ENCODE data around the gene FDPS. TPM values are rescaled to one million over a fixed set of nuclear protein-coding genes. Genes with fewer than 3 reads are reported as not detected.

The FDPS gene
- total and polyA plus RNA-seq, 2 donors (not counting 3 experiments of a cell fraction or from before 2014, with no cell fraction given): 630 to 646 TPM

GRCh38 chr1:155329980-155330598 is 21.4 kb downstream of the FDPS start:
- intact Hi-C loops (cut with micrococcal nuclease): no loop called here
- POLR2A ChIA-PET: interaction anchor here (0.7 kb wide), 1 partner anchor 10 kb away, joined by 10 read pairs; the partner anchor contains the start of gene RUSC1

More at GRCh38 chr1:155329980-155330598, 21.4 kb downstream of the FDPS start:
- H4K20me1 ChIP-seq (replicated peaks; ENCODE audit: control insufficient read depth, extremely low read depth, insufficient read depth, low read length): no peaks in the 10 kb centered on the region
- no peak overlapping the region for H3K27ac ChIP-seq (ENCODE audit: insufficient read depth, low read depth, low read length)
- no peaks in the 10 kb centered on the region for H3K9me3 ChIP-seq (replicated peaks; ENCODE audit: control insufficient read depth, insufficient read depth, low read length)
- no peak for TF ChIP-seq EZH2 (IDR thresholded peaks at IDR 0.05; ENCODE audit: borderline replicate concordance, low read depth, low read length, severe bottlenecking)
- no peak for TF ChIP-seq GATA2 (IDR thresholded peaks at IDR 0.05; ENCODE audit: insufficient read depth, insufficient read length, low read depth, low read length)
- no peak for TF ChIP-seq MYC (IDR thresholded peaks at IDR 0.05; ENCODE audit: low read depth, low read length)
- TF ChIP-seq, protein P1, sequence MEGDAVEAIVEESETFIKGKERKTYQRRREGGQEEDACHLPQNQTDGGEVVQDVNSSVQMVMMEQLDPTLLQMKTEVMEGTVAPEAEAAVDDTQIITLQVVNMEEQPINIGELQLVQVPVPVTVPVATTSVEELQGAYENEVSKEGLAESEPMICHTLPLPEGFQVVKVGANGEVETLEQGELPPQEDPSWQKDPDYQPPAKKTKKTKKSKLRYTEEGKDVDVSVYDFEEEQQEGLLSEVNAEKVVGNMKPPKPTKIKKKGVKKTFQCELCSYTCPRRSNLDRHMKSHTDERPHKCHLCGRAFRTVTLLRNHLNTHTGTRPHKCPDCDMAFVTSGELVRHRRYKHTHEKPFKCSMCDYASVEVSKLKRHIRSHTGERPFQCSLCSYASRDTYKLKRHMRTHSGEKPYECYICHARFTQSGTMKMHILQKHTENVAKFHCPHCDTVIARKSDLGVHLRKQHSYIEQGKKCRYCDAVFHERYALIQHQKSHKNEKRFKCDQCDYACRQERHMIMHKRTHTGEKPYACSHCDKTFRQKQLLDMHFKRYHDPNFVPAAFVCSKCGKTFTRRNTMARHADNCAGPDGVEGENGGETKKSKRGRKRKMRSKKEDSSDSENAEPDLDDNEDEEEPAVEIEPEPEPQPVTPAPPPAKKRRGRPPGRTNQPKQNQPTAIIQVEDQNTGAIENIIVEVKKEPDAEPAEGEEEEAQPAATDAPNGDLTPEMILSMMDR (IDR thresholded peaks at IDR 0.05; ENCODE audit: extremely low read depth in 1 of 2, insufficient read depth in 1 of 2, low read depth in 1 of 2, low read length in 2 of 2): no peak
- TF ChIP-seq FOS (IDR thresholded peaks at IDR 0.05; ENCODE audit: borderline replicate concordance, insufficient read depth, low read length): no peak
- TF ChIP-seq JUN (IDR thresholded peaks at IDR 0.05; ENCODE audit: borderline replicate concordance, insufficient read depth, insufficient read length, low read depth): no peak
- TF ChIP-seq POLR2AphosphoS5 (IDR thresholded peaks at IDR 0.05; ENCODE audit: insufficient read depth, low read depth, low read length): no peak
- no peaks in the 10 kb centered on the region for H3K27me3 ChIP-seq (ENCODE audit: control insufficient read depth in 2 of 2, insufficient read depth in 2 of 2, low read length in 2 of 2)
- H3K4me1 ChIP-seq (ENCODE audit: control insufficient read depth, extremely low read depth, insufficient read depth, low read length): peaks cover 7% of the 10 kb centered on the region
- FAIRE-seq: no peak
- dilution Hi-C loops (cut with MboI; ENCODE audit: extremely low pct_ligation_motif_present, low sequenced_read_pairs): no loop called here
- H3K79me2 ChIP-seq (ENCODE audit: control insufficient read depth, insufficient read depth, low read length): no peaks in the 10 kb centered on the region
- CTCF ChIA-PET: no interaction called here
- no peak overlapping the region for H2AFZ ChIP-seq (ENCODE audit: low read depth, low read length)
- H3K9me1 ChIP-seq (replicated peaks; ENCODE audit: control insufficient read depth, extremely low read depth, insufficient read depth, low read length): no peaks in the 10 kb centered on the region
- no peak for DNase-seq (ENCODE audit: low read depth, low spot score)
- BruUV-seq (replicated peaks): no TSS peak
- no peak overlapping the region for H3K9ac ChIP-seq (replicated peaks; ENCODE audit: extremely low read depth, insufficient read depth, low read length)
- H3K36me3 ChIP-seq (ENCODE audit: control insufficient read depth in 2 of 2, extremely low read depth in 1 of 2, insufficient read depth in 2 of 2, low read length in 2 of 2): peaks cover 5 to 21% of the 10 kb centered on the region in 2 experiments
- H3K4me2 ChIP-seq (ENCODE audit: insufficient read depth, low read length): no peak overlapping the region
- H3K4me3 ChIP-seq (replicated peaks in 1 of 3; ENCODE audit: insufficient read depth in 1 of 3, low read depth in 1 of 3, low read length in 3 of 3): no peak overlapping the region

Measured in endothelial cell of umbilical vein (primary cell).